WTC11 (cell line): Measurements from ENCODE around the gene STK25.

Experiments used
- ATF3 ChIP-seq: sonication (generic); formaldehyde crosslinking; conservative IDR thresholded peaks from 2 replicates; pipeline ENCODE4 v1.8.1; 2022; ENCODE audit warnings: mild to moderate bottlenecking, missing genetic modification reagents
- ELF4 ChIP-seq: sonication (generic); formaldehyde crosslinking; IDR thresholded peaks from 2 replicates; pipeline ENCODE4 v1.8.1; 2022; ENCODE audit warnings: low read depth, mild to moderate bottlenecking, moderate library complexity, missing genetic modification reagents
- ERG ChIP-seq: fragments of 250-450 bp; sonication (Bioruptor Pico); IDR thresholded peaks from 2 replicates; pipeline ENCODE4 v1.8.0; 2021; ENCODE audit warnings: mild to moderate bottlenecking
- MXD4 ChIP-seq: fragments of 250-450 bp; sonication (Bioruptor Pico); IDR thresholded peaks from 2 replicates; pipeline ENCODE4 v1.8.0; 2021; ENCODE audit warnings: mild to moderate bottlenecking, moderate library complexity, borderline replicate concordance
- NR1H2 ChIP-seq: sonication (generic); formaldehyde crosslinking; IDR thresholded peaks from 2 replicates; pipeline ENCODE4 v1.9.0; 2021; ENCODE audit warnings: mild to moderate bottlenecking, moderate library complexity, missing genetic modification reagents
- NR2C2 ChIP-seq: sonication (generic); formaldehyde crosslinking; IDR thresholded peaks from 2 replicates; pipeline ENCODE4 v1.8.0; 2022; ENCODE audit warnings: mild to moderate bottlenecking, missing genetic modification reagents
- ZNF671 ChIP-seq: fragments of 250-450 bp; sonication (Bioruptor Pico); IDR thresholded peaks from 2 replicates; pipeline ENCODE4 v1.8.0; 2021; ENCODE audit warnings: mild to moderate bottlenecking
- TF ChIP-seq, protein P1 (sequence below): fragments of 200-600 bp; IDR thresholded peaks from 2 replicates; pipeline ENCODE4 v1.8.0; 2022; ENCODE audit warnings: antibody characterized with exemption
- TF ChIP-seq, protein P2 (sequence below): sonication (generic); formaldehyde crosslinking; IDR thresholded peaks from 2 replicates; pipeline ENCODE4 v1.8.1; 2022; ENCODE audit warnings: low read depth, mild to moderate bottlenecking, moderate library complexity, missing genetic modification reagents, borderline replicate concordance
- TF ChIP-seq, protein P3 (sequence below): sonication (generic); formaldehyde crosslinking; IDR thresholded peaks from 2 replicates; pipeline ENCODE4 v1.8.0; 2023; ENCODE audit warnings: missing genetic modification reagents

- TF ChIP-seq ELF4, result no peak
- TF ChIP-seq, protein P1, sequence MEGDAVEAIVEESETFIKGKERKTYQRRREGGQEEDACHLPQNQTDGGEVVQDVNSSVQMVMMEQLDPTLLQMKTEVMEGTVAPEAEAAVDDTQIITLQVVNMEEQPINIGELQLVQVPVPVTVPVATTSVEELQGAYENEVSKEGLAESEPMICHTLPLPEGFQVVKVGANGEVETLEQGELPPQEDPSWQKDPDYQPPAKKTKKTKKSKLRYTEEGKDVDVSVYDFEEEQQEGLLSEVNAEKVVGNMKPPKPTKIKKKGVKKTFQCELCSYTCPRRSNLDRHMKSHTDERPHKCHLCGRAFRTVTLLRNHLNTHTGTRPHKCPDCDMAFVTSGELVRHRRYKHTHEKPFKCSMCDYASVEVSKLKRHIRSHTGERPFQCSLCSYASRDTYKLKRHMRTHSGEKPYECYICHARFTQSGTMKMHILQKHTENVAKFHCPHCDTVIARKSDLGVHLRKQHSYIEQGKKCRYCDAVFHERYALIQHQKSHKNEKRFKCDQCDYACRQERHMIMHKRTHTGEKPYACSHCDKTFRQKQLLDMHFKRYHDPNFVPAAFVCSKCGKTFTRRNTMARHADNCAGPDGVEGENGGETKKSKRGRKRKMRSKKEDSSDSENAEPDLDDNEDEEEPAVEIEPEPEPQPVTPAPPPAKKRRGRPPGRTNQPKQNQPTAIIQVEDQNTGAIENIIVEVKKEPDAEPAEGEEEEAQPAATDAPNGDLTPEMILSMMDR, result no peak
- no peak for TF ChIP-seq ZNF671 (CRISPR knock-in tag)
- TF ChIP-seq, protein P2, sequence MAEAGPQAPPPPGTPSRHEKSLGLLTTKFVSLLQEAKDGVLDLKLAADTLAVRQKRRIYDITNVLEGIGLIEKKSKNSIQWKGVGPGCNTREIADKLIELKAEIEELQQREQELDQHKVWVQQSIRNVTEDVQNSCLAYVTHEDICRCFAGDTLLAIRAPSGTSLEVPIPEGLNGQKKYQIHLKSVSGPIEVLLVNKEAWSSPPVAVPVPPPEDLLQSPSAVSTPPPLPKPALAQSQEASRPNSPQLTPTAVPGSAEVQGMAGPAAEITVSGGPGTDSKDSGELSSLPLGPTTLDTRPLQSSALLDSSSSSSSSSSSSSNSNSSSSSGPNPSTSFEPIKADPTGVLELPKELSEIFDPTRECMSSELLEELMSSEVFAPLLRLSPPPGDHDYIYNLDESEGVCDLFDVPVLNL (CRISPR knock-in tag), result no peak
- no peak for TF ChIP-seq NR2C2 (CRISPR knock-in tag)
- no peak for TF ChIP-seq ERG
- TF ChIP-seq NR1H2, result no peak
- TF ChIP-seq, protein P3, sequence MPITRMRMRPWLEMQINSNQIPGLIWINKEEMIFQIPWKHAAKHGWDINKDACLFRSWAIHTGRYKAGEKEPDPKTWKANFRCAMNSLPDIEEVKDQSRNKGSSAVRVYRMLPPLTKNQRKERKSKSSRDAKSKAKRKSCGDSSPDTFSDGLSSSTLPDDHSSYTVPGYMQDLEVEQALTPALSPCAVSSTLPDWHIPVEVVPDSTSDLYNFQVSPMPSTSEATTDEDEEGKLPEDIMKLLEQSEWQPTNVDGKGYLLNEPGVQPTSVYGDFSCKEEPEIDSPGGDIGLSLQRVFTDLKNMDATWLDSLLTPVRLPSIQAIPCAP (CRISPR knock-in tag), result no peak
- no peak for TF ChIP-seq MXD4 (CRISPR knock-in tag)
- TF ChIP-seq ATF3 (CRISPR knock-in tag), result no peak
These were observed 12.2 kb downstream of the STK25 start for GRCh38 chr2:241496003-241496707.
